ENCODE measurements around the gene EXOC2. TPM values are rescaled to one million over a fixed set of nuclear protein-coding genes. Genes with fewer than 3 reads are reported as not detected.

The EXOC2 gene
- total and polyA plus RNA-seq, 2 of the 13 experiments (the other 11 are each of a cell fraction or from before 2014, with no cell fraction given) = 12.6 to 22.9 TPM

- FAIRE-seq = no peak
- WGBS (ENCODE audit: low lambda C conversion rate) = 91% methylated on average over 16 of the region's 16 CpGs
- ChIA-PET POLR2A (no interaction called here), CTCF (ENCODE audit: low intra/inter-chr PET ratio, low total read pairs) (no interaction called here)
- Histone ChIP-seq H3K79me2 (ENCODE audit: insufficient read depth, low read length) (no peaks in the 10 kb centered on the region), H3K9me3 (ENCODE audit: low read length) (no peaks in the 10 kb centered on the region), H3K27ac (ENCODE audit: extremely low read length, insufficient read depth, low read length) (no peak overlapping the region), H4K20me1 (ENCODE audit: insufficient read depth, low read length) (no peaks in the 10 kb centered on the region), H3K4me1 (ENCODE audit: insufficient read depth, low read length) (no peaks in the 10 kb centered on the region), H2AFZ (ENCODE audit: low read length) (no peak overlapping the region), H3K4me3 (replicated peaks in 1 of 3; ENCODE audit: insufficient read depth in 1 of 3, low read depth in 2 of 3, low read length in 3 of 3) (no peak overlapping the region), H3K4me2 (ENCODE audit: low read depth, low read length) (no peak overlapping the region), H3K36me3 (replicated peaks in 1 of 2; ENCODE audit: control insufficient read depth in 1 of 2, insufficient read depth in 2 of 2, low read length in 2 of 2) (peaks cover 0 to 1% of the 10 kb centered on the region in 2 experiments; a peak in 3 of 5 replicates), H3K9ac (ENCODE audit: insufficient read depth, low read depth, low read length) (no peak overlapping the region), H3K27me3 (ENCODE audit: control insufficient read depth in 1 of 2, insufficient read depth in 2 of 2, low read length in 2 of 2) (no peaks in the 10 kb centered on the region)
- in situ Hi-C loops (cut with HindIII; ENCODE audit: extremely low pct_ligation_motif_present, low pct_unique_long_range_greater_than_20kb) (no loop called here), intact Hi-C loops (cut with micrococcal nuclease; ENCODE audit: unreplicated experiment) (no loop called here)
- no TSS peak for BruUV-seq (replicated peaks)
- no peak for DNase-seq (ENCODE audit: low spot score)
- no peak for ATAC-seq
- TF ChIP-seq ZNF343 (CRISPR knock-in tag; IDR thresholded peaks at IDR 0.05) (no peak), FIP1L1 (IDR thresholded peaks at IDR 0.05; ENCODE audit: borderline replicate concordance, insufficient read depth, low read depth, low read length) (no peak), ATF7 (IDR thresholded peaks at IDR 0.05) (no peak), ATF7 (CRISPR knock-in tag; IDR thresholded peaks at IDR 0.05) (no peak)
These were observed 120.2 kb downstream of the EXOC2 start for GRCh38 chr6:572596-573265.

GRCh38 chr6:571892-572291, 121.0 kb downstream of the EXOC2 start:
- FAIRE-seq = no peak
- no peaks in the 10 kb centered on the region for H3K4me1 ChIP-seq (ENCODE audit: insufficient read depth, low read length)
- no peaks in the 10 kb centered on the region for H3K9me3 ChIP-seq (ENCODE audit: low read length)
- H3K27me3 ChIP-seq (ENCODE audit: control insufficient read depth in 1 of 2, insufficient read depth in 2 of 2, low read length in 2 of 2) = no peaks in the 10 kb centered on the region
- POLR2A ChIA-PET = no interaction called here
- 97% methylated on average over 6 of the region's 6 CpGs for WGBS (ENCODE audit: low lambda C conversion rate)
- CTCF ChIA-PET (ENCODE audit: low intra/inter-chr PET ratio, low total read pairs) = no interaction called here
- in situ Hi-C loops (cut with HindIII; ENCODE audit: extremely low pct_ligation_motif_present, low pct_unique_long_range_greater_than_20kb) = no loop called here
- H3K4me2 ChIP-seq (ENCODE audit: low read depth, low read length) = no peak overlapping the region
- ATAC-seq = no peak
- no peak overlapping the region for H2AFZ ChIP-seq (ENCODE audit: low read length)
- H3K9ac ChIP-seq (ENCODE audit: insufficient read depth, low read depth, low read length) = no peak overlapping the region
- peaks cover 0 to 1% of the 10 kb centered on the region in 2 experiments; a peak in 3 of 5 replicates for H3K36me3 ChIP-seq (replicated peaks in 1 of 2; ENCODE audit: control insufficient read depth in 1 of 2, insufficient read depth in 2 of 2, low read length in 2 of 2)
- intact Hi-C loops (cut with micrococcal nuclease; ENCODE audit: unreplicated experiment) = no loop called here
- no peaks in the 10 kb centered on the region for H3K79me2 ChIP-seq (ENCODE audit: insufficient read depth, low read length)
- no peaks in the 10 kb centered on the region for H4K20me1 ChIP-seq (ENCODE audit: insufficient read depth, low read length)
- no peak overlapping the region for H3K4me3 ChIP-seq (replicated peaks in 1 of 3; ENCODE audit: insufficient read depth in 1 of 3, low read depth in 2 of 3, low read length in 3 of 3)
- DNase-seq (ENCODE audit: low spot score) = no peak
- BruUV-seq (replicated peaks) = no TSS peak
- H3K27ac ChIP-seq (ENCODE audit: extremely low read length, insufficient read depth, low read length) = no peak overlapping the region
- no peak for TF ChIP-seq ISL2 (CRISPR knock-in tag; IDR thresholded peaks at IDR 0.05)
- TF ChIP-seq ZNF232 (CRISPR knock-in tag; IDR thresholded peaks at IDR 0.05; ENCODE audit: borderline replicate concordance) = no peak
- TF ChIP-seq ZNF614 (CRISPR knock-in tag; IDR thresholded peaks at IDR 0.05; ENCODE audit: borderline replicate concordance) = no peak
- no peak for TF ChIP-seq ZNF558 (CRISPR knock-in tag; IDR thresholded peaks at IDR 0.05; ENCODE audit: borderline replicate concordance)
- TF ChIP-seq ZNF33B (CRISPR knock-in tag; IDR thresholded peaks at IDR 0.05) = no peak
- no peak for TF ChIP-seq ZNF180 (CRISPR knock-in tag; IDR thresholded peaks at IDR 0.05; ENCODE audit: borderline replicate concordance, low read depth)
- no peak for TF ChIP-seq ZNF607 (CRISPR knock-in tag; IDR thresholded peaks at IDR 0.05; ENCODE audit: borderline replicate concordance)
- no peak for TF ChIP-seq ZFP36L1 (CRISPR knock-in tag; IDR thresholded peaks at IDR 0.05)
- TF ChIP-seq PHF8 (CRISPR knock-in tag; IDR thresholded peaks at IDR 0.05) = no peak
- no peak for TF ChIP-seq LRRFIP1 (CRISPR knock-in tag; conservative IDR thresholded peaks at IDR 0.05)
- TF ChIP-seq FOXO1 (CRISPR knock-in tag; IDR thresholded peaks at IDR 0.05) = no peak
- no peak for TF ChIP-seq ZNF34 (CRISPR knock-in tag; IDR thresholded peaks at IDR 0.05; ENCODE audit: borderline replicate concordance)

Measured in HepG2 (cell line).